HepG2 (cell line): Measurements from ENCODE around the gene WDR62. TPM values are rescaled to one million over a fixed set of nuclear protein-coding genes. Genes with fewer than 3 reads are reported as not detected.

Experiments
- AGO2 ChIP-seq: fragments of 200-400 bp; formaldehyde crosslinking; optimal IDR thresholded peaks from 2 replicates; pipeline ENCODE3; 2017; ENCODE audit warnings: mild to moderate bottlenecking, low read depth, low read length, moderate library complexity
- BRCA1 ChIP-seq: sonication (generic); formaldehyde crosslinking; IDR thresholded peaks from 2 replicates; pipeline ENCODE4 v1.4.0; 2020; ENCODE audit warnings: missing genetic modification reagents
- DNMT1 ChIP-seq: sonication (generic); formaldehyde crosslinking; IDR thresholded peaks from 2 replicates; pipeline ENCODE4 v1.5.1; 2020; ENCODE audit warnings: mild to moderate bottlenecking, missing genetic modification reagents
- EP300 ChIP-seq, 3 experiments: sonication (generic) in 1 of 3; formaldehyde crosslinking in 1 of 3; IDR thresholded peaks; 2 replicates each; pipeline versions ENCODE4 v1.5.1 to v1.6.1; 2011 to 2020; ENCODE audit warnings: low read depth in 2 of 3, low read length in 2 of 3, borderline replicate concordance in 1 of 3, improper control_type of control experiment in 1 of 3, mild to moderate bottlenecking in 1 of 3, missing genetic modification reagents in 1 of 3, moderate library complexity in 1 of 3
- FOSL2 ChIP-seq: sonication (generic); formaldehyde crosslinking; IDR thresholded peaks from 2 replicates; pipeline ENCODE4 v1.4.0; 2020; ENCODE audit warnings: missing genetic modification reagents
- HOXA9 ChIP-seq: sonication (generic); formaldehyde crosslinking; IDR thresholded peaks from 2 replicates; pipeline ENCODE4 v1.8.1; 2022; ENCODE audit warnings: missing genetic modification reagents, mild to moderate bottlenecking, moderate library complexity, borderline replicate concordance
- KLF11 ChIP-seq: IDR thresholded peaks from 2 replicates; pipeline ENCODE4 v1.6.1; 2016; ENCODE audit warnings: missing compliant biosample characterization
- REL ChIP-seq: sonication (generic); formaldehyde crosslinking; conservative IDR thresholded peaks from 2 replicates; pipeline ENCODE4 v1.8.0; 2022; ENCODE audit warnings: mild to moderate bottlenecking, missing genetic modification reagents, moderate library complexity
- SKIL ChIP-seq: sonication (generic); formaldehyde crosslinking; IDR thresholded peaks from 2 replicates; pipeline ENCODE4 v1.8.0; 2022; ENCODE audit warnings: missing genetic modification reagents, mild to moderate bottlenecking, moderate library complexity, borderline replicate concordance
- TFDP1 ChIP-seq: IDR thresholded peaks from 2 replicates; pipeline ENCODE4 v1.6.1; 2016; ENCODE audit warnings: missing compliant biosample characterization, missing genetic modification reagents, borderline replicate concordance
- YY1 ChIP-seq: IDR thresholded peaks from 2 replicates; pipeline ENCODE4 v1.6.1; 2011; ENCODE audit warnings: low read length, low read depth, moderate library complexity, mild to moderate bottlenecking; ENCODE audit not compliant: insufficient read depth, insufficient replicate concordance
- ZFAT ChIP-seq: sonication (generic); formaldehyde crosslinking; conservative IDR thresholded peaks from 2 replicates; pipeline ENCODE4 v1.8.1; 2023; ENCODE audit warnings: missing genetic modification reagents, inconsistent platforms
- ZHX1 ChIP-seq: sonication (generic); formaldehyde crosslinking; IDR thresholded peaks from 2 replicates; pipeline ENCODE4 v1.8.1; 2022; ENCODE audit warnings: low read depth, mild to moderate bottlenecking, missing genetic modification reagents
- ZNF230 ChIP-seq: sonication (generic); formaldehyde crosslinking; IDR thresholded peaks from 2 replicates; pipeline ENCODE4 v1.4.0; 2020; ENCODE audit warnings: mild to moderate bottlenecking, missing genetic modification reagents
- ZNF414 ChIP-seq: sonication (generic); formaldehyde crosslinking; IDR thresholded peaks from 2 replicates; pipeline ENCODE4 v1.5.0; 2020; ENCODE audit warnings: missing genetic modification reagents
- ZNF572 ChIP-seq: sonication (generic); formaldehyde crosslinking; IDR thresholded peaks from 2 replicates; pipeline ENCODE4 v1.5.1; 2020; ENCODE audit warnings: mild to moderate bottlenecking, missing genetic modification reagents
- polyA plus RNA-seq, 8 experiments: library from polyadenylated mRNA; depleted of rRNA in 3 of 8; stranded (reverse) in 7 of 8; unstranded in 1 of 8; fragments of >200 nt; fragmentation: Illumina TruSeq in 4 of 8; extraction: Trizol in 4 of 8; gene quantifications; 2 replicates each; pipeline versions ENCODE4 v1.2.1 to v1.2.3, GENCODE V29; 2011 to 2016; ENCODE audit warnings: low read depth in 4 of 8, missing spikeins in 1 of 8, mixed read lengths in 1 of 8; ENCODE audit not compliant: insufficient read depth in 1 of 8
- total RNA-seq, 5 experiments: library from RNA; depleted of rRNA; stranded (reverse); fragments of >200 nt; fragmentation: Illumina TruSeq; extraction: Trizol; gene quantifications; 2 replicates each; pipeline ENCODE4 v1.2.3, GENCODE V29; 2016; ENCODE audit warnings: low read depth in 1 of 5
- TF ChIP-seq, protein P1 (sequence below): sonication (generic); formaldehyde crosslinking; IDR thresholded peaks from 2 replicates; pipeline ENCODE4 v1.4.0; 2020; ENCODE audit warnings: missing genetic modification reagents

Gene WDR62
- total and polyA plus RNA-seq, 2 of the 13 experiments (the other 11 are each of a cell fraction or from before 2014, with no cell fraction given), result 5.8 to 12.5 TPM

DNA sequence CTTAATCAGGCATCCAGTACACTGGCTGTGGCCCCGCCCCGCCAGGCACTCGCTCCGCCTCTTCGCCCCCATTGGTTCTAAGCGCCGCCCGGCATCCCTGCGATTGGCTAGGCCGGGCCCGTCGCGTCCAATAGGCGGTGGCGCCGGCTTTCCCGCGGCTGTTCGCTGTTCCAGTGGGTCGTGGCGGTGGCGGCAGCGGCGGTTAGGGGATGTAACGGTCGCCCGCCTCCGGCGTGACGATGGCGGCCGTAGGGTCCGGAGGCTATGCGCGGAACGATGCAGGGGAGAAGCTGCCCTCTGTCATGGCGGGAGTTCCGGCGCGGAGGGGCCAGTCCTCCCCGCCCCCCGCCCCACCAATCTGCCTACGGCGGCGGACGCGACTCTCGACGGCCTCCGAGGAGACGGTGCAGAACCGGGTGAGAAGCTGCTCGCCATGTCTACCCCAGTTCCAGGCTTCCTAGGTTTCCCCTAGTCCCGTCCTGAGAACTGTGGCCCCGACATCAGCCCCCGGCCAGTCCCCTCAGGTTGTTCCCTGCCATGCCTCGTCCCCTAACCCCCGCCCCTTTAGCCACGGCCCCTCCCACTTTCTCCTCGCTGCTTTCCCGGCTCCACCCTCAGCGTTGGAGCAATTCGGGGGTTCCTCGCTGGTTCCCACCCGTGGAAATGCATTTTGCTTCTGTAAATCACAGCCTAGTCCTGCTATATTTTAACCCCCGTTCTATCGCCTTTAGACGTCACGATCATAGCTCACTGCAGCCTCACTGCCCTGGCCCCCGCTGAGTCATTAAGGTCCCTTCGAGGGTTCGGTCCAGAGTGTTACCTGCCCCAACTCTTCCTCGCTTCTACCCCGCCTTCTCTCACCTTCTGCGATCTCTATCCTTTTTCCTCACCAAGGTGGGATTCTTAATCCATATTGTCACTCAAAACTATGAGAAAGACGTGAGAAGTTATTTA, at the start of gene WDR62 (continued):
- TF ChIP-seq YY1, result peak; percentile 63
- TF ChIP-seq FOSL2 (CRISPR knock-in tag), result 0 out of 2 replicates have a peak, but pooled peaks have one; percentile 18
- TF ChIP-seq ZNF230 (CRISPR knock-in tag), result 0 out of 2 replicates have a peak, but pooled peaks have one; percentile 8
- 0 out of 2 replicates have a peak, but pooled peaks have one; percentile 58 for TF ChIP-seq DNMT1 (CRISPR knock-in tag)
- 0 out of 2 replicates have a peak, but pooled peaks have one; percentile 51 for TF ChIP-seq ZFAT (CRISPR knock-in tag)
- TF ChIP-seq ZNF572 (CRISPR knock-in tag), result 0 out of 2 replicates have a peak, but pooled peaks have one; percentile 20
- TF ChIP-seq SKIL (CRISPR knock-in tag), result peak; percentile 37; the same call in 1 of the 2 replicates
- peak; percentile 81; the same call in 1 of the 2 replicates for TF ChIP-seq HOXA9 (CRISPR knock-in tag)
- TF ChIP-seq TFDP1 (CRISPR knock-in tag), result peak; percentile 96
- TF ChIP-seq ZNF414 (CRISPR knock-in tag), result no peak; the same call in 1 of the 2 replicates
- TF ChIP-seq REL (CRISPR knock-in tag), result peak; percentile 93
- TF ChIP-seq, protein P1, sequence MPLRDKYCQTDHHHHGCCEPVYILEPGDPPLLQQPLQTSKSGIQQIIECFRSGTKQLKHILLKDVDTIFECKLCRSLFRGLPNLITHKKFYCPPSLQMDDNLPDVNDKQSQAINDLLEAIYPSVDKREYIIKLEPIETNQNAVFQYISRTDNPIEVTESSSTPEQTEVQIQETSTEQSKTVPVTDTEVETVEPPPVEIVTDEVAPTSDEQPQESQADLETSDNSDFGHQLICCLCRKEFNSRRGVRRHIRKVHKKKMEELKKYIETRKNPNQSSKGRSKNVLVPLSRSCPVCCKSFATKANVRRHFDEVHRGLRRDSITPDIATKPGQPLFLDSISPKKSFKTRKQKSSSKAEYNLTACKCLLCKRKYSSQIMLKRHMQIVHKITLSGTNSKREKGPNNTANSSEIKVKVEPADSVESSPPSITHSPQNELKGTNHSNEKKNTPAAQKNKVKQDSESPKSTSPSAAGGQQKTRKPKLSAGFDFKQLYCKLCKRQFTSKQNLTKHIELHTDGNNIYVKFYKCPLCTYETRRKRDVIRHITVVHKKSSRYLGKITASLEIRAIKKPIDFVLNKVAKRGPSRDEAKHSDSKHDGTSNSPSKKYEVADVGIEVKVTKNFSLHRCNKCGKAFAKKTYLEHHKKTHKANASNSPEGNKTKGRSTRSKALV (CRISPR knock-in tag), result 0 out of 2 replicates have a peak, but pooled peaks have one; percentile 12
- TF ChIP-seq KLF11 (CRISPR knock-in tag), result no peak
- 0 out of 2 replicates have a peak, but pooled peaks have one; percentile 76 for TF ChIP-seq BRCA1 (CRISPR knock-in tag)
- TF ChIP-seq AGO2, result peak; percentile 57
- 0 out of 4 replicates have a peak, but pooled peaks of 1 of the 2 experiments have one; percentile 23 for TF ChIP-seq EP300 (IDR thresholded peaks at IDR 0.05; ENCODE audit: low read depth in 2 of 2, low read length in 2 of 2)
- no peak for TF ChIP-seq EP300 (CRISPR knock-in tag; IDR thresholded peaks at IDR 0.05; ENCODE audit: borderline replicate concordance)
- TF ChIP-seq ZHX1 (CRISPR knock-in tag), result 0 out of 2 replicates have a peak, but pooled peaks have one; percentile 6
